ENCODE results near the gene WDR88.

- TF ChIP-seq, protein P1, sequence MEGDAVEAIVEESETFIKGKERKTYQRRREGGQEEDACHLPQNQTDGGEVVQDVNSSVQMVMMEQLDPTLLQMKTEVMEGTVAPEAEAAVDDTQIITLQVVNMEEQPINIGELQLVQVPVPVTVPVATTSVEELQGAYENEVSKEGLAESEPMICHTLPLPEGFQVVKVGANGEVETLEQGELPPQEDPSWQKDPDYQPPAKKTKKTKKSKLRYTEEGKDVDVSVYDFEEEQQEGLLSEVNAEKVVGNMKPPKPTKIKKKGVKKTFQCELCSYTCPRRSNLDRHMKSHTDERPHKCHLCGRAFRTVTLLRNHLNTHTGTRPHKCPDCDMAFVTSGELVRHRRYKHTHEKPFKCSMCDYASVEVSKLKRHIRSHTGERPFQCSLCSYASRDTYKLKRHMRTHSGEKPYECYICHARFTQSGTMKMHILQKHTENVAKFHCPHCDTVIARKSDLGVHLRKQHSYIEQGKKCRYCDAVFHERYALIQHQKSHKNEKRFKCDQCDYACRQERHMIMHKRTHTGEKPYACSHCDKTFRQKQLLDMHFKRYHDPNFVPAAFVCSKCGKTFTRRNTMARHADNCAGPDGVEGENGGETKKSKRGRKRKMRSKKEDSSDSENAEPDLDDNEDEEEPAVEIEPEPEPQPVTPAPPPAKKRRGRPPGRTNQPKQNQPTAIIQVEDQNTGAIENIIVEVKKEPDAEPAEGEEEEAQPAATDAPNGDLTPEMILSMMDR (IDR thresholded peaks at IDR 0.05), result no peak
- TF ChIP-seq POLR2A (IDR thresholded peaks at IDR 0.05), result no peak
Observed at GRCh38 chr19:33212436-33213172, 80.7 kb downstream of the WDR88 start.
